Right lobe of liver (tissue), 4 donors: ENCODE results near the gene SEPTIN10.

Source experiments
- POLR2A ChIP-seq: fragments of 450-650 bp; IDR thresholded peaks from one replicate; pipeline ENCODE4 v1.6.1; 2017; ENCODE audit warnings: antibody characterized with exemption, mild to moderate bottlenecking
- TF ChIP-seq, protein P1 (sequence below), 4 donors: fragments of 200-600 bp in 3 of 4; fragments of 450-650 bp in 1 of 4; IDR thresholded peaks; one replicate each; pipeline versions ENCODE4 v1.5.1 to v1.8.0; 2016 to 2022; ENCODE audit warnings: antibody characterized with exemption in 4 of 4, mild to moderate bottlenecking in 2 of 4
- donor health status: DM: no; HTN: no; CAD: no.
- donor health status: DM: no; HTN: no; CAD: no.
- donor health status: DM: no; HTN: yes; CAD: no.

DNA sequence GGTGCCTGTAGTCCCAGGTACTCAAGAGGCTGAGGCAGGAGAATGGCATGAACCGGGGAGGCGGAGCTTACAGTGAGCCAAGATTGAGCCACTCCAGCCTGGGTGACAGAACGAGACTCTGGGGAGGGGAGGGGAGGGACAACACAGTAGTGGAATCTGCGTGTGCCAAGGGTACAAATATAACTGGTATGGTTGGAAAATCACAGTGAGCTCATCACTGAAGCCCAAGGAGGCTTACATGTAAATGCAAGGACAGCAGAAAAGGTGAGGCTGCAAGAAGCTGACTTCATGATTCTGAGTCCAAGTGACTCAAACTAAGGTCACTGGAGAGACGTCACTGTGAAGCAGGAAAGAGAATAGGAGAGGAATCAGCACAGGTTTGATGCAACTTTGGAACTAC is 9.2 kb downstream of the SEPTIN10 start:
- no peak for TF ChIP-seq POLR2A
- TF ChIP-seq, protein P1, sequence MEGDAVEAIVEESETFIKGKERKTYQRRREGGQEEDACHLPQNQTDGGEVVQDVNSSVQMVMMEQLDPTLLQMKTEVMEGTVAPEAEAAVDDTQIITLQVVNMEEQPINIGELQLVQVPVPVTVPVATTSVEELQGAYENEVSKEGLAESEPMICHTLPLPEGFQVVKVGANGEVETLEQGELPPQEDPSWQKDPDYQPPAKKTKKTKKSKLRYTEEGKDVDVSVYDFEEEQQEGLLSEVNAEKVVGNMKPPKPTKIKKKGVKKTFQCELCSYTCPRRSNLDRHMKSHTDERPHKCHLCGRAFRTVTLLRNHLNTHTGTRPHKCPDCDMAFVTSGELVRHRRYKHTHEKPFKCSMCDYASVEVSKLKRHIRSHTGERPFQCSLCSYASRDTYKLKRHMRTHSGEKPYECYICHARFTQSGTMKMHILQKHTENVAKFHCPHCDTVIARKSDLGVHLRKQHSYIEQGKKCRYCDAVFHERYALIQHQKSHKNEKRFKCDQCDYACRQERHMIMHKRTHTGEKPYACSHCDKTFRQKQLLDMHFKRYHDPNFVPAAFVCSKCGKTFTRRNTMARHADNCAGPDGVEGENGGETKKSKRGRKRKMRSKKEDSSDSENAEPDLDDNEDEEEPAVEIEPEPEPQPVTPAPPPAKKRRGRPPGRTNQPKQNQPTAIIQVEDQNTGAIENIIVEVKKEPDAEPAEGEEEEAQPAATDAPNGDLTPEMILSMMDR (IDR thresholded peaks at IDR 0.05): no peak
